HepG2 (cell line): Measurements from ENCODE around the gene NOTCH4. TPM values are rescaled to one million over a fixed set of nuclear protein-coding genes. Genes with fewer than 3 reads are reported as not detected.
A peak's percentile ranks its signal among the peaks of the same experiment; 100 is the strongest.

Source experiments
- ATAC-seq: fragments of 200-7000 bp; cut with Tn5 transposase; 3 replicates; pipeline ENCODE4 v1.9.1; 2020; ENCODE audit warnings: mild to moderate bottlenecking, moderate library complexity
- BruUV-seq: library from RNA; stranded (reverse); fragments of 400-500 nt; replicated peaks from 2 replicates; lab custom pipeline; 2021; lab: Mats Ljungman, UMichigan
- CTCF ChIA-PET: fragments of 300-600 bp; formaldehyde crosslinking; extraction: SDS; loops from one replicate; lab custom pipeline; 2021; ENCODE audit warnings: low total read pairs, inconsistent platforms, low intra/inter-chr PET ratio; lab: Yijun Ruan, JAX
- POLR2A ChIA-PET: fragments of 350-600 bp; sonication (Branson Sonifier 250); formaldehyde crosslinking; loops from one replicate; lab custom pipeline; 2020; ENCODE audit warnings: antibody characterized with exemption, inconsistent platforms; lab: Yijun Ruan, JAX
- DNase-seq: peaks from one replicate; pipeline ENCODE4 v3.0.0-alpha.2; 2015; ENCODE audit warnings: low spot score
- FAIRE-seq: peaks from 3 replicates; lab custom pipeline; 2011; peaks lifted over from hg19 to GRCh38; lab: Jason Lieb, UNC
- H2AFZ ChIP-seq: one replicate; pipeline ENCODE4 v1.6.1; 2011; ENCODE audit warnings: low read length, inconsistent platforms
- H3K27ac ChIP-seq: fragments of 300-600 bp; 3 replicates; pipeline ENCODE4 v1.8.0; 2011; ENCODE audit warnings: mixed run types, mild to moderate bottlenecking, mixed read lengths, low read length, inconsistent platforms; ENCODE audit not compliant: insufficient read depth; ENCODE audit errors: extremely low read length
- H3K27me3 ChIP-seq, 2 experiments: fragments of 200-600 bp in 1 of 2; 2 replicates in 1 of 2; 3 replicates in 1 of 2; pipeline versions ENCODE4 v1.6.0 to v1.8.0; 2011; ENCODE audit warnings: low read length in 2 of 2, mild to moderate bottlenecking in 2 of 2, moderate library complexity in 2 of 2, inconsistent platforms in 1 of 2; ENCODE audit not compliant: insufficient read depth in 2 of 2, control insufficient read depth in 1 of 2
- H3K36me3 ChIP-seq, 2 experiments: fragments of 200-600 bp in 1 of 2; replicated peaks in 1 of 2; 2 replicates in 1 of 2; 3 replicates in 1 of 2; pipeline versions ENCODE4 v1.5.1 to v1.8.0; 2011; ENCODE audit warnings: low read length in 2 of 2, inconsistent platforms in 1 of 2; ENCODE audit not compliant: insufficient read depth in 2 of 2, control insufficient read depth in 1 of 2
- H3K4me1 ChIP-seq: 2 replicates; pipeline ENCODE4 v1.5.1; 2012; ENCODE audit warnings: low read length, inconsistent platforms; ENCODE audit not compliant: insufficient read depth
- H3K4me2 ChIP-seq: 2 replicates; pipeline ENCODE4 v1.6.0; 2011; ENCODE audit warnings: low read depth, low read length, inconsistent platforms
- H3K4me3 ChIP-seq, 3 experiments: fragments of 200-600 bp in 1 of 3; sonication (generic), shearing (Covaris generic) in 1 of 3; replicated peaks in 1 of 3; 2 replicates each; pipeline ENCODE4 v1.5.1; 2011 to 2016; ENCODE audit warnings: low read length in 3 of 3, inconsistent platforms in 2 of 3, low read depth in 2 of 3, mild to moderate bottlenecking in 2 of 3, control low read depth in 1 of 3, mixed read lengths in 1 of 3; ENCODE audit not compliant: insufficient read depth in 1 of 3
- H3K79me2 ChIP-seq: one replicate; pipeline ENCODE4 v1.6.1; 2011; ENCODE audit warnings: low read length, inconsistent platforms; ENCODE audit not compliant: insufficient read depth
- H3K9ac ChIP-seq: 2 replicates; pipeline ENCODE4 v1.6.0; 2011; ENCODE audit warnings: mild to moderate bottlenecking, low read depth, low read length, inconsistent platforms; ENCODE audit not compliant: insufficient read depth
- H3K9me3 ChIP-seq: 2 replicates; pipeline ENCODE4 v1.5.1; 2012; ENCODE audit warnings: mild to moderate bottlenecking, low read length
- H4K20me1 ChIP-seq: 2 replicates; pipeline ENCODE4 v1.6.0; 2011; ENCODE audit warnings: inconsistent platforms, mild to moderate bottlenecking, low read length, moderate library complexity; ENCODE audit not compliant: insufficient read depth
- EP300 ChIP-seq, 3 experiments: sonication (generic) in 1 of 3; formaldehyde crosslinking in 1 of 3; IDR thresholded peaks; 2 replicates each; pipeline versions ENCODE4 v1.5.1 to v1.6.1; 2011 to 2020; ENCODE audit warnings: low read depth in 2 of 3, low read length in 2 of 3, borderline replicate concordance in 1 of 3, improper control_type of control experiment in 1 of 3, mild to moderate bottlenecking in 1 of 3, missing genetic modification reagents in 1 of 3, moderate library complexity in 1 of 3
- ETV5 ChIP-seq: IDR thresholded peaks from 2 replicates; pipeline ENCODE4 v1.6.1; 2018; ENCODE audit warnings: missing biosample characterization, missing genetic modification reagents, inconsistent platforms, borderline replicate concordance
- FOXA1 ChIP-seq, 2 experiments: fragments of 450-650 bp in 1 of 2; sonication (generic) in 1 of 2; formaldehyde crosslinking in 1 of 2; IDR thresholded peaks; 2 replicates each; pipeline versions ENCODE4 v1.4.0 to v1.6.1; 2016 to 2020; ENCODE audit warnings: missing genetic modification reagents in 1 of 2
- FOXC1 ChIP-seq: sonication (generic); formaldehyde crosslinking; IDR thresholded peaks from 2 replicates; pipeline ENCODE4 v1.8.0; 2022; ENCODE audit warnings: mild to moderate bottlenecking, missing genetic modification reagents, borderline replicate concordance
- GABPA ChIP-seq, 2 experiments: IDR thresholded peaks; 2 replicates each; pipeline ENCODE4 v1.6.1; 2011 to 2016; ENCODE audit warnings: low read depth in 2 of 2, low read length in 1 of 2, missing biosample characterization in 1 of 2, missing genetic modification characterization in 1 of 2
- GABPB1 ChIP-seq: IDR thresholded peaks from 2 replicates; pipeline ENCODE4 v1.6.1; 2016; ENCODE audit warnings: mild to moderate bottlenecking, missing genetic modification reagents, moderate library complexity, missing compliant biosample characterization
- GATAD1 ChIP-seq: IDR thresholded peaks from 2 replicates; pipeline ENCODE4 v1.6.1; 2016; ENCODE audit warnings: missing genetic modification reagents, missing compliant biosample characterization
- KAT8 ChIP-seq: IDR thresholded peaks from 2 replicates; pipeline ENCODE4 v1.6.1; 2016; ENCODE audit warnings: missing genetic modification reagents, missing compliant biosample characterization
- KDM2A ChIP-seq: sonication (generic); formaldehyde crosslinking; IDR thresholded peaks from 2 replicates; pipeline ENCODE4 v1.4.0; 2020; ENCODE audit warnings: low read depth, missing genetic modification reagents, borderline replicate concordance
- NFKBIZ ChIP-seq: IDR thresholded peaks from 2 replicates; pipeline ENCODE4 v1.6.1; 2018; ENCODE audit warnings: missing genetic modification reagents, missing compliant biosample characterization
- NR2C2 ChIP-seq: sonication (generic); formaldehyde crosslinking; IDR thresholded peaks from 2 replicates; pipeline ENCODE4 v1.4.0; 2020; ENCODE audit warnings: missing genetic modification reagents, mild to moderate bottlenecking, moderate library complexity, borderline replicate concordance
- ZNF10 ChIP-seq: sonication (generic); formaldehyde crosslinking; IDR thresholded peaks from 2 replicates; pipeline ENCODE4 v1.4.0; 2020; ENCODE audit warnings: mild to moderate bottlenecking, low read depth, missing genetic modification reagents, borderline replicate concordance
- ZNF124 ChIP-seq: sonication (generic); formaldehyde crosslinking; IDR thresholded peaks from 2 replicates; pipeline ENCODE4 v1.4.0; 2020; ENCODE audit warnings: missing genetic modification reagents
- ZNF331 ChIP-seq: sonication (generic); formaldehyde crosslinking; IDR thresholded peaks from 2 replicates; pipeline ENCODE4 v1.4.0; 2020; ENCODE audit warnings: missing genetic modification reagents
- WGBS: methylation state at CpG from one replicate; pipeline ENCODE4 v1.1.6; 2017; ENCODE audit warnings: low lambda C conversion rate; 5-methylcytosine and 5-hydroxymethylcytosine counted together
- in situ Hi-C: cut with HindIII; loops from 2 replicates; pipeline ENCODE4 v1.10.0; 2017; ENCODE audit warnings: low pct_unique_long_range_greater_than_20kb; ENCODE audit not compliant: extremely low pct_ligation_motif_present
- intact Hi-C: fragments of 100-400 bp; cut with micrococcal nuclease; formaldehyde crosslinking; loops from one replicate; pipeline ENCODE4 v1.10.0; 2022; ENCODE audit not compliant: unreplicated experiment
- polyA plus RNA-seq, 8 experiments: library from polyadenylated mRNA; depleted of rRNA in 3 of 8; stranded (reverse) in 7 of 8; unstranded in 1 of 8; fragments of >200 nt; fragmentation: Illumina TruSeq in 4 of 8; extraction: Trizol in 4 of 8; gene quantifications; 2 replicates each; pipeline versions ENCODE4 v1.2.1 to v1.2.3, GENCODE V29; 2011 to 2016; ENCODE audit warnings: low read depth in 4 of 8, missing spikeins in 1 of 8, mixed read lengths in 1 of 8; ENCODE audit not compliant: insufficient read depth in 1 of 8
- total RNA-seq, 5 experiments: library from RNA; depleted of rRNA; stranded (reverse); fragments of >200 nt; fragmentation: Illumina TruSeq; extraction: Trizol; gene quantifications; 2 replicates each; pipeline ENCODE4 v1.2.3, GENCODE V29; 2016; ENCODE audit warnings: low read depth in 1 of 5
- TF ChIP-seq, protein P1 (sequence below): IDR thresholded peaks from 2 replicates; pipeline ENCODE4 v1.6.1; 2016; ENCODE audit warnings: missing compliant biosample characterization, missing genetic modification reagents, borderline replicate concordance
- TF ChIP-seq, protein P2 (sequence below): sonication (generic); formaldehyde crosslinking; IDR thresholded peaks from 2 replicates; pipeline ENCODE4 v1.4.0; 2020; ENCODE audit warnings: missing genetic modification reagents, borderline replicate concordance

The NOTCH4 gene
- total and polyA plus RNA-seq, 2 of the 13 experiments (the other 11 are each of a cell fraction or from before 2014, with no cell fraction given): 0.51 to 0.83 TPM

DNA sequence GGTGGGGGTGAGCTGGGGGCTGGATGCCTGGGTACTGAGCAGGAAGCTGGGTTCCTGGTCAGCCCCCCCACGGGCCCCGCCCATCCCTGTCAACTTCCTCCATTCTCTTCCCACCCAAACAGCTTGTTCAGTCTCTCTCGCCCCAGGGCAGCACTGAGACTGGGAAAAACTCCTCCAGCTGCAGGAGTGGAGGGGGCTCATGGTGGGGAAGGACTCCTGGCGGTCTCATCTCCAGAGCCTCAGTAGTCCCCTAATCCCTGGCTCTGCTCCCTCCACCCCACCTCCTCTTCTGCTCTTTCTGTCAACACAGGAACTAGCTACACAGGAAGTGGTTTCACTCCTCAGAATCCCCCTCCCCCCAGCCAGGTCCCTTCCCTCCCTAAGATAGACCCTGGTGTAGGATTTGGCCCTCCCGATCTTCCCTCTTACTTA lies 31.2 kb downstream of the NOTCH4 start, which contains the start of gene GPSM3:
Gene GPSM3, minus strand, starts transcription at position 36 of the 432 bp plus-strand sequence. CDS start 130 bp downstream, outside the sequence.
- no peaks in the 10 kb centered on the region for H3K9me3 ChIP-seq
- POLR2A ChIA-PET: interaction anchor here (1.2 to 1.3 kb wide), 3 partner anchors 10 to 780 kb away, joined by 6 to 8 read pairs (median 7); partner anchors contain the start of gene AGPAT1
- no TSS peak for BruUV-seq
- peaks cover 15% of the 10 kb centered on the region for H3K79me2 ChIP-seq
- no peaks in the 10 kb centered on the region; a peak in 1 of 5 replicates for H3K27me3 ChIP-seq
- peak within 1 kb of the TSS; percentile 95 for H3K4me2 ChIP-seq
- H3K36me3 ChIP-seq: peaks cover 2 to 4% of the 10 kb centered on the region in 2 experiments; a peak in 3 of 5 replicates
- H3K9ac ChIP-seq: no peak within 1 kb of the TSS
- 78% methylated on average over 5 of the region's 5 CpGs for WGBS
- in situ Hi-C loops: loop anchor here (5.0 kb wide), 1 partner anchor 780 kb away; no protein-coding TSS in a partner anchor
- TF ChIP-seq KAT8 (CRISPR knock-in tag): 0 out of 2 replicates have a peak, but pooled peaks have one; percentile 20
- TF ChIP-seq GATAD1: 0 out of 2 replicates have a peak, but pooled peaks have one; percentile 19
- TF ChIP-seq, protein P1, sequence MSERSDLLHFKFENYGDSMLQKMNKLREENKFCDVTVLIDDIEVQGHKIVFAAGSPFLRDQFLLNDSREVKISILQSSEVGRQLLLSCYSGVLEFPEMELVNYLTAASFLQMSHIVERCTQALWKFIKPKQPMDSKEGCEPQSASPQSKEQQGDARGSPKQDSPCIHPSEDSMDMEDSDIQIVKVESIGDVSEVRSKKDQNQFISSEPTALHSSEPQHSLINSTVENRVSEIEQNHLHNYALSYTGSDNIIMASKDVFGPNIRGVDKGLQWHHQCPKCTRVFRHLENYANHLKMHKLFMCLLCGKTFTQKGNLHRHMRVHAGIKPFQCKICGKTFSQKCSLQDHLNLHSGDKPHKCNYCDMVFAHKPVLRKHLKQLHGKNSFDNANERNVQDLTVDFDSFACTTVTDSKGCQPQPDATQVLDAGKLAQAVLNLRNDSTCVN (CRISPR knock-in tag): peak; percentile 32; the same call in 1 of the 2 replicates
- TF ChIP-seq EP300 (IDR thresholded peaks at IDR 0.05; ENCODE audit: low read depth in 2 of 2, low read length in 2 of 2): no peak
- TF ChIP-seq EP300 (CRISPR knock-in tag; IDR thresholded peaks at IDR 0.05; ENCODE audit: borderline replicate concordance): 0 out of 2 replicates have a peak, but pooled peaks have one; percentile 24
- peak; percentile 40; the same call in 1 of the 2 replicates for TF ChIP-seq ETV5
- TF ChIP-seq KDM2A: 0 out of 2 replicates have a peak, but pooled peaks have one; percentile 17
- 0 out of 2 replicates have a peak, but pooled peaks have one; percentile 16 for TF ChIP-seq ZNF331 (CRISPR knock-in tag)
- no peak for TF ChIP-seq NFKBIZ (CRISPR knock-in tag)
- TF ChIP-seq ZNF10 (CRISPR knock-in tag): no peak
- TF ChIP-seq, protein P2, sequence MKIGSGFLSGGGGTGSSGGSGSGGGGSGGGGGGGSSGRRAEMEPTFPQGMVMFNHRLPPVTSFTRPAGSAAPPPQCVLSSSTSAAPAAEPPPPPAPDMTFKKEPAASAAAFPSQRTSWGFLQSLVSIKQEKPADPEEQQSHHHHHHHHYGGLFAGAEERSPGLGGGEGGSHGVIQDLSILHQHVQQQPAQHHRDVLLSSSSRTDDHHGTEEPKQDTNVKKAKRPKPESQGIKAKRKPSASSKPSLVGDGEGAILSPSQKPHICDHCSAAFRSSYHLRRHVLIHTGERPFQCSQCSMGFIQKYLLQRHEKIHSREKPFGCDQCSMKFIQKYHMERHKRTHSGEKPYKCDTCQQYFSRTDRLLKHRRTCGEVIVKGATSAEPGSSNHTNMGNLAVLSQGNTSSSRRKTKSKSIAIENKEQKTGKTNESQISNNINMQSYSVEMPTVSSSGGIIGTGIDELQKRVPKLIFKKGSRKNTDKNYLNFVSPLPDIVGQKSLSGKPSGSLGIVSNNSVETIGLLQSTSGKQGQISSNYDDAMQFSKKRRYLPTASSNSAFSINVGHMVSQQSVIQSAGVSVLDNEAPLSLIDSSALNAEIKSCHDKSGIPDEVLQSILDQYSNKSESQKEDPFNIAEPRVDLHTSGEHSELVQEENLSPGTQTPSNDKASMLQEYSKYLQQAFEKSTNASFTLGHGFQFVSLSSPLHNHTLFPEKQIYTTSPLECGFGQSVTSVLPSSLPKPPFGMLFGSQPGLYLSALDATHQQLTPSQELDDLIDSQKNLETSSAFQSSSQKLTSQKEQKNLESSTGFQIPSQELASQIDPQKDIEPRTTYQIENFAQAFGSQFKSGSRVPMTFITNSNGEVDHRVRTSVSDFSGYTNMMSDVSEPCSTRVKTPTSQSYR (CRISPR knock-in tag): peak; percentile 63; the same call in 1 of the 2 replicates
- TF ChIP-seq ZNF124 (CRISPR knock-in tag): no peak
- peak; percentile 43; the same call in 1 of the 2 replicates for TF ChIP-seq NR2C2
- no peak for TF ChIP-seq GABPA (IDR thresholded peaks at IDR 0.05; ENCODE audit: low read depth, low read length)
- peak; percentile 87 for TF ChIP-seq GABPA (CRISPR knock-in tag; IDR thresholded peaks at IDR 0.05; ENCODE audit: low read depth)
- TF ChIP-seq FOXA1 (IDR thresholded peaks at IDR 0.05): no peak
- peak; percentile 28; the same call in 1 of the 2 replicates for TF ChIP-seq FOXA1 (CRISPR knock-in tag; IDR thresholded peaks at IDR 0.05)
- peak; percentile 49; the same call in 1 of the 2 replicates for TF ChIP-seq GABPB1
- no peak for TF ChIP-seq FOXC1 (CRISPR knock-in tag)
- TF ChIP-seq, all 625 proteins: peak for 12
- H3K4me3 ChIP-seq: peak within 1 kb of the TSS in 1 of 3 experiments; percentile 93; a peak in 1 of 6 replicates
- no peaks in the 10 kb centered on the region for H4K20me1 ChIP-seq
- H2AFZ ChIP-seq: no peak within 1 kb of the TSS
- FAIRE-seq: no peak
- no peak for ATAC-seq
- no peak within 1 kb of the TSS for H3K27ac ChIP-seq
- CTCF ChIA-PET: no interaction called here
- no peak for DNase-seq
- H3K4me1 ChIP-seq: peaks cover 63% of the 10 kb centered on the region
- intact Hi-C loops: no loop called here
